Endothelial cell of umbilical vein (primary cell): ENCODE data around the gene METTL8. TPM values are rescaled to one million over a fixed set of nuclear protein-coding genes. Genes with fewer than 3 reads are reported as not detected.

ENCODE experiments used
- BruUV-seq: library from RNA; stranded (reverse); fragments of 400-500 nt; replicated peaks from 2 replicates; lab custom pipeline; 2021; lab: Mats Ljungman, UMichigan
- CTCF ChIA-PET: fragments of 300-600, 350-600 bp; sonication (Branson Sonifier 250); formaldehyde crosslinking; loops from one replicate; lab custom pipeline; 2021; ENCODE audit warnings: antibody characterized with exemption, inconsistent platforms; lab: Charles Lee
- POLR2A ChIA-PET: fragments of 300-600, 350-600 bp; sonication (Branson Sonifier 250); formaldehyde crosslinking; loops from one replicate; lab custom pipeline; 2021; ENCODE audit warnings: antibody characterized with exemption, inconsistent platforms; lab: Charles Lee
- DNase-seq: peaks from one replicate; pipeline ENCODE4 v3.0.0-alpha.2; 2011; ENCODE audit warnings: low read depth, low spot score
- FAIRE-seq: peaks from 2 replicates; lab custom pipeline; 2011; peaks lifted over from hg19 to GRCh38; lab: Jason Lieb, UNC
- H2AFZ ChIP-seq: 2 replicates; pipeline ENCODE4 v1.6.0; 2012; ENCODE audit warnings: low read depth, low read length, control low read depth, inconsistent platforms
- H3K27ac ChIP-seq: 2 replicates; pipeline ENCODE4 v1.5.1; 2011; ENCODE audit warnings: low read depth, mild to moderate bottlenecking, control low read depth, low read length, moderate library complexity; ENCODE audit not compliant: insufficient read depth
- H3K27me3 ChIP-seq, 2 experiments: 2 replicates each; pipeline versions ENCODE4 v1.6.0 to v1.6.1; 2011; ENCODE audit warnings: low read length in 2 of 2, mixed read lengths in 1 of 2; ENCODE audit not compliant: control insufficient read depth in 2 of 2, insufficient read depth in 2 of 2
- H3K36me3 ChIP-seq, 2 experiments: 2 replicates in 1 of 2; 3 replicates in 1 of 2; pipeline ENCODE4 v1.5.1; 2011; ENCODE audit warnings: low read length in 2 of 2, mild to moderate bottlenecking in 1 of 2, moderate library complexity in 1 of 2; ENCODE audit not compliant: control insufficient read depth in 2 of 2, insufficient read depth in 2 of 2; ENCODE audit errors: extremely low read depth in 1 of 2
- H3K4me1 ChIP-seq: 3 replicates; pipeline ENCODE4 v1.5.1; 2011; ENCODE audit warnings: mild to moderate bottlenecking, low read length; ENCODE audit not compliant: control insufficient read depth, insufficient read depth; ENCODE audit errors: extremely low read depth
- H3K4me2 ChIP-seq: 2 replicates; pipeline ENCODE4 v1.6.1; 2011; ENCODE audit warnings: low read length, control low read depth, mixed read lengths; ENCODE audit not compliant: insufficient read depth
- H3K4me3 ChIP-seq, 3 experiments: fragments of 200-600 bp in 1 of 3; sonication (generic), shearing (Covaris generic) in 1 of 3; replicated peaks in 1 of 3; 2 replicates each; pipeline ENCODE4 v1.5.1; 2011 to 2016; ENCODE audit warnings: control low read depth in 3 of 3, low read length in 3 of 3, mild to moderate bottlenecking in 2 of 3, inconsistent platforms in 1 of 3, low read depth in 1 of 3, moderate library complexity in 1 of 3; ENCODE audit not compliant: insufficient read depth in 1 of 3
- H3K79me2 ChIP-seq: 2 replicates; pipeline ENCODE4 v1.6.0; 2012; ENCODE audit warnings: low read length, inconsistent platforms; ENCODE audit not compliant: control insufficient read depth, insufficient read depth
- H3K9ac ChIP-seq: replicated peaks from 2 replicates; pipeline ENCODE3; 2011; ENCODE audit warnings: low read length, control low read depth; ENCODE audit not compliant: insufficient read depth; ENCODE audit errors: extremely low read depth
- H3K9me1 ChIP-seq: replicated peaks from 3 replicates; pipeline ENCODE4 v1.6.0; 2011; ENCODE audit warnings: mild to moderate bottlenecking, low read length; ENCODE audit not compliant: control insufficient read depth, insufficient read depth; ENCODE audit errors: extremely low read depth
- H3K9me3 ChIP-seq: replicated peaks from 2 replicates; pipeline ENCODE4 v1.5.1; 2012; ENCODE audit warnings: low read length, inconsistent platforms; ENCODE audit not compliant: control insufficient read depth, insufficient read depth
- H4K20me1 ChIP-seq: replicated peaks from 2 replicates; pipeline ENCODE3; 2011; ENCODE audit warnings: mild to moderate bottlenecking, low read length; ENCODE audit not compliant: control insufficient read depth, insufficient read depth; ENCODE audit errors: extremely low read depth
- CTCF ChIP-seq, 2 donors: IDR thresholded peaks; 1 replicate in 1 of 2; 2 replicates in 1 of 2; pipeline ENCODE4 v1.5.1; 2011; ENCODE audit warnings: low read length in 2 of 2, mild to moderate bottlenecking in 2 of 2, moderate library complexity in 2 of 2, control low read depth in 1 of 2, inconsistent platforms in 1 of 2, low read depth in 1 of 2; ENCODE audit not compliant: insufficient read depth in 1 of 2; ENCODE audit errors: extremely low read depth in 1 of 2
- EZH2 ChIP-seq: IDR thresholded peaks from 2 replicates; pipeline ENCODE4 v1.6.1; 2012; ENCODE audit warnings: borderline replicate concordance, low read depth, mild to moderate bottlenecking, moderate library complexity, low read length, inconsistent platforms; ENCODE audit not compliant: severe bottlenecking
- FOS ChIP-seq: IDR thresholded peaks from 2 replicates; pipeline ENCODE4 v1.6.1; 2011; ENCODE audit warnings: mild to moderate bottlenecking, low read length, moderate library complexity, borderline replicate concordance; ENCODE audit not compliant: insufficient read depth
- GATA2 ChIP-seq: IDR thresholded peaks from 2 replicates; pipeline ENCODE4 v1.7.0; 2011; ENCODE audit warnings: low read depth, mild to moderate bottlenecking, moderate library complexity, mixed read lengths, low read length; ENCODE audit not compliant: insufficient read length, insufficient read depth
- JUN ChIP-seq: IDR thresholded peaks from 2 replicates; pipeline ENCODE4 v1.6.1; 2011; ENCODE audit warnings: borderline replicate concordance, low read depth; ENCODE audit not compliant: insufficient read length, insufficient read depth
- MAX ChIP-seq: IDR thresholded peaks from 2 replicates; pipeline ENCODE4 v1.6.1; 2011; ENCODE audit not compliant: insufficient read depth, insufficient read length
- MYC ChIP-seq: IDR thresholded peaks from one replicate; pipeline ENCODE4 v1.6.1; 2011; ENCODE audit warnings: mild to moderate bottlenecking, low read depth, low read length
- POLR2A ChIP-seq: IDR thresholded peaks from 2 replicates; pipeline ENCODE4 v1.6.1; 2012; ENCODE audit warnings: low read depth, mild to moderate bottlenecking, control low read depth, low read length
- POLR2AphosphoS5 ChIP-seq: IDR thresholded peaks from 2 replicates; pipeline ENCODE4 v1.6.1; 2012; ENCODE audit warnings: low read depth, mild to moderate bottlenecking, control low read depth, low read length, moderate library complexity; ENCODE audit not compliant: insufficient read depth
- dilution Hi-C: fragments of 300-500 bp; cut with MboI; formaldehyde crosslinking; loops from one replicate; pipeline ENCODE4 v1.15.0; 2019; ENCODE audit warnings: low sequenced_read_pairs; ENCODE audit not compliant: extremely low pct_ligation_motif_present
- intact Hi-C: fragments of 100-400 bp; cut with micrococcal nuclease; formaldehyde crosslinking; loops from one replicate; pipeline ENCODE4 v1.10.0; 2022
- polyA plus RNA-seq, 4 experiments: library from polyadenylated mRNA; depleted of rRNA in 3 of 4; stranded (reverse) in 3 of 4; unstranded in 1 of 4; fragments of >200 nt; gene quantifications; 2 replicates each; pipeline versions ENCODE4 v1.2.1 to v1.2.3, GENCODE V29; 2011 to 2012; ENCODE audit warnings: missing spikeins in 1 of 4
- total RNA-seq: library from RNA; stranded (reverse); gene quantifications from 2 replicates; pipeline ENCODE4 v1.2.3, GENCODE V29; 2021

The METTL8 gene
- total and polyA plus RNA-seq, 2 donors (not counting 3 experiments of a cell fraction or from before 2014, with no cell fraction given) = 7.0 to 20.2 TPM

- Histone ChIP-seq H3K36me3 (no peaks in the 10 kb centered on the region), H3K4me1 (peaks cover 16% of the 10 kb centered on the region), H3K4me2 (no peak overlapping the region), H3K4me3 (no peak overlapping the region), H3K27me3 (no peaks in the 10 kb centered on the region), H3K79me2 (no peaks in the 10 kb centered on the region), H3K9ac (no peak overlapping the region), H2AFZ (no peak overlapping the region), H3K27ac (no peak overlapping the region), H3K9me1 (no peaks in the 10 kb centered on the region), H4K20me1 (no peaks in the 10 kb centered on the region), H3K9me3 (no peaks in the 10 kb centered on the region)
- intact Hi-C loops = loop anchor here (5.0 kb wide), 1 partner anchor 56 kb away; no protein-coding TSS in a partner anchor
- no TSS peak for BruUV-seq
- DNase-seq (peak; percentile 55), FAIRE-seq (no peak)
- TF ChIP-seq GATA2 (peak; percentile 64), EZH2 (no peak)
- CTCF ChIA-PET = interaction anchor here (0.9 to 3.8 kb wide), 3 partner anchors 12 to 70 kb away, joined by 4 to 23 read pairs (median 5); no protein-coding TSS in a partner anchor
- POLR2A ChIA-PET = no interaction called here
- dilution Hi-C loops = no loop called here
Measured at GRCh38 chr2:171345971-171346722, 87.6 kb downstream of the METTL8 start.

DNA sequence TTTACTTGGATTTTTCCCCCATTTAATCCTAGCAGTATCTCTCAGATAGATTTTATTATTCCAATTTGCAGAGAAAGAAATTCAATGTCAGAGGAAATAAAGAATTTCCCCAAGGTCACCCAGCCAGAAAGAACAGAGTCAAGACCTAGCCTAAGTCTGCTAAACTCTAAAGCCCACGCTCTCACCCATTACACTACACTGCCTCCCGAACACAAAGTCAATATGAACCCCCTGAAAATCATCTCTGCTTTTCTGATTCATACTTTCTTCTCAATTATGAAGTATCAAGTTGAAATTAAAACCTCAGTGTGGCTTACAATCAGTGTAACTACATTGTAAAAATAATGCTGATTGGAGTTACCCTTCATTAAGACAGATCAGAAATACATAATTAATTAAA, 89.6 kb downstream of the METTL8 start:
- Histone ChIP-seq H3K9me3 (no peaks in the 10 kb centered on the region), H4K20me1 (no peaks in the 10 kb centered on the region), H3K27me3 (no peaks in the 10 kb centered on the region), H3K27ac (no peak overlapping the region), H3K4me1 (peaks cover 16% of the 10 kb centered on the region), H3K4me2 (no peak overlapping the region), H3K9ac (no peak overlapping the region), H3K36me3 (no peaks in the 10 kb centered on the region), H2AFZ (no peak overlapping the region), H3K4me3 (no peak overlapping the region), H3K9me1 (no peaks in the 10 kb centered on the region), H3K79me2 (no peaks in the 10 kb centered on the region)
- dilution Hi-C loops (no loop called here), intact Hi-C loops (no loop called here)
- POLR2A ChIA-PET = no interaction called here
- BruUV-seq = no TSS peak
- FAIRE-seq = no peak
- no peak for DNase-seq
- CTCF ChIA-PET = interaction anchor here (1.1 to 1.3 kb wide), 2 partner anchors 21 to 72 kb away, joined by 3 read pairs; no protein-coding TSS in a partner anchor
- TF ChIP-seq CTCF (IDR thresholded peaks at IDR 0.05; ENCODE audit: extremely low read depth in 1 of 2, insufficient read depth in 1 of 2, low read depth in 1 of 2, low read length in 2 of 2) = no peak
- TF ChIP-seq MAX = no peak
- TF ChIP-seq POLR2AphosphoS5 = no peak
- no peak for TF ChIP-seq EZH2
- TF ChIP-seq JUN = no peak
- TF ChIP-seq POLR2A = no peak
- TF ChIP-seq GATA2 = no peak
- TF ChIP-seq MYC = no peak
- TF ChIP-seq FOS = no peak
